Calu3 (cell line): Measurements from ENCODE around the gene HEXB. TPM values are rescaled to one million over a fixed set of nuclear protein-coding genes. Genes with fewer than 3 reads are reported as not detected.
A peak's percentile ranks its signal among the peaks of the same experiment; 100 is the strongest.

ENCODE experiments used
- BruUV-seq: library from RNA; stranded (reverse); fragments of 400-500 nt; replicated peaks from 2 replicates; lab custom pipeline; 2021; lab: Mats Ljungman, UMichigan
- CTCF ChIA-PET: fragments of 300-600 bp; sonication (Branson Sonifier 250); formaldehyde crosslinking; loops from one replicate; lab custom pipeline; 2022; ENCODE audit warnings: antibody characterized with exemption; lab: Charles Lee
- DNase-seq: peaks from one replicate; pipeline ENCODE4 v3.0.0; 2022
- H3K27ac Mint-ChIP-seq: one replicate; pipeline ENCODE4 v1.8.0; 2022; ENCODE audit warnings: mixed read lengths; ENCODE audit not compliant: unreplicated experiment
- H3K27me3 Mint-ChIP-seq: one replicate; pipeline ENCODE4 v1.8.0; 2022; ENCODE audit warnings: mixed read lengths; ENCODE audit not compliant: unreplicated experiment
- H3K36me3 Mint-ChIP-seq: one replicate; pipeline ENCODE4 v1.8.0; 2022; ENCODE audit warnings: mild to moderate bottlenecking, moderate library complexity, mixed read lengths; ENCODE audit not compliant: insufficient read depth, unreplicated experiment
- H3K4me1 Mint-ChIP-seq: one replicate; pipeline ENCODE4 v1.8.0; 2022; ENCODE audit warnings: mild to moderate bottlenecking, low read depth, mixed read lengths; ENCODE audit not compliant: unreplicated experiment
- H3K4me3 Mint-ChIP-seq: one replicate; pipeline ENCODE4 v1.8.0; 2022; ENCODE audit warnings: mild to moderate bottlenecking, low read depth, moderate library complexity, mixed read lengths; ENCODE audit not compliant: unreplicated experiment
- H3K9me3 Mint-ChIP-seq: one replicate; pipeline ENCODE4 v1.8.0; 2022; ENCODE audit warnings: low read depth, mixed read lengths; ENCODE audit not compliant: unreplicated experiment
- CTCF ChIP-seq: fragments of 200-600 bp; IDR thresholded peaks from one replicate; pipeline ENCODE4 v1.8.0; 2022; ENCODE audit warnings: antibody characterized with exemption; ENCODE audit not compliant: unreplicated experiment
- intact Hi-C: fragments of 100-400 bp; cut with micrococcal nuclease; formaldehyde crosslinking; loops from one replicate; pipeline ENCODE4 v1.10.0; 2022; ENCODE audit not compliant: unreplicated experiment
- total RNA-seq: library from RNA; stranded (reverse); gene quantifications from 2 replicates; pipeline ENCODE4 v1.2.3, GENCODE V29; 2022

Gene HEXB
- total RNA-seq, 1 experiment from 2014 or later: 212 TPM

DNA sequence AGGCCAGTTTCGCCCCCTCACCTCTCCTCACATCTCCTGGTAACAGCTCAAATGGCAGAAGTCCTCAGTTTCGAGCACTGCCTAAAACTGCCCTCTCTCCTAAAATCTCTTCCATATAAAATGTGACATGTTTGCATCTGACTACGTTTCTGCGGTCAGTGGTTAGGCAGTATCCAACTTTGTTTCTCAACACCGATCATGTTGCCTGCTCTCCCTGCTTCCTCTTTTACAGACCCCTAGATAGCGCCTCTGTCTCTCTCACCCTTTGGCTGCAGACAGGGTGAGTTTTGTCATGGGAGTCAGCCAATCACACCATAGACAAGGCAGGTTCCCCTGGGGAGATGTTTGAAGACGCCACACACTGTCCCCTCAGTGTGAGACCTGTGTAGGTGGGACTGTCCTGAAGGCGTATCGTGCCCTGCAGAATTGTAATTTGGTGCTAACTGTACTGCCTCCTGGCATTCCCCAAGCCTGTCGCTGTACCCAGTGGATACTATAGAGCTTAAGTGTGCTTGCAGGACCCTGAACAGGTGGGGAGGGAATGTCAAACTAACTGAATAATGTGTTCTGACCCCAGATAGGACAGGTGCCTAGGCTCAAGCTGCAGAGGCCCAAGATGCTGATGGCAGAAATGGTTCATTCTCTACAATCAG is 1.1 kb downstream of the HEXB start:
- intact Hi-C loops: no loop called here
- peak overlapping the region; percentile 56 for H3K27ac Mint-ChIP-seq
- H3K36me3 Mint-ChIP-seq: peaks cover 32% of the 10 kb centered on the region
- no peak for TF ChIP-seq CTCF
- CTCF ChIA-PET: interaction anchor here (0.6 to 1.3 kb wide), 4 partner anchors 31 to 319 kb away, joined by 3 to 5 read pairs (median 4); no protein-coding TSS in a partner anchor
- no TSS peak for BruUV-seq
- no peak for DNase-seq
- H3K4me1 Mint-ChIP-seq: peaks cover 24% of the 10 kb centered on the region
- H3K4me3 Mint-ChIP-seq: peak overlapping the region; percentile 79
- H3K9me3 Mint-ChIP-seq: no peaks in the 10 kb centered on the region
- H3K27me3 Mint-ChIP-seq: no peaks in the 10 kb centered on the region

GRCh38 chr5:74686962-74687751 is 2.1 kb downstream of the HEXB start:
- intact Hi-C loops: no loop called here
- no peak for DNase-seq
- no peaks in the 10 kb centered on the region for H3K27me3 Mint-ChIP-seq
- no peak for TF ChIP-seq CTCF
- H3K4me1 Mint-ChIP-seq: peaks cover 24% of the 10 kb centered on the region
- no peaks in the 10 kb centered on the region for H3K9me3 Mint-ChIP-seq
- CTCF ChIA-PET: interaction anchor here (0.6 kb wide), 1 partner anchor 45 kb away, joined by 6 read pairs; no protein-coding TSS in a partner anchor
- TSS peak; percentile 32 for BruUV-seq
- peak overlapping the region; percentile 79 for H3K4me3 Mint-ChIP-seq
- peaks cover 32% of the 10 kb centered on the region for H3K36me3 Mint-ChIP-seq
- H3K27ac Mint-ChIP-seq: no peak overlapping the region

DNA sequence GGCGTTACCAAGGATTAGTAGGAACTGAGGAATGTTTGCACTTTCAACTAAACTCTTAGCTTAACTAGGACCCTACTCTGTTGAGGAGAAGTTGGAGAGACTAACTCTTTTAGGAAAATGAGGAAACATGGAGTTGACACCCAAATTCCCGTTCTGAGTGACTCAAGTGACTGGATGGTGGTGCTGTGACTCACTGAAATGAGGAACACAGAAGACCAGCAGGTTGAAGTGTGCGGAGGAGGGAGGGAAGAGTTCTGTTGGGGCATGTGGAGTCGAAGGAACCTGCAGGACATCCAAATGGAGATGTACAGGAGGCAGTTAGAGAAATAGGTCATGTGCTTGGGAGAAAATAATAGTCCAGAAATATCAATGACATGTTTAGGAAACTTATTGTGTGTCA is 8.2 kb downstream of the HEXB start:
- TF ChIP-seq CTCF: no peak
- intact Hi-C loops: no loop called here
- CTCF ChIA-PET: no interaction called here
- Mint-ChIP-seq H3K27ac (no peak overlapping the region), H3K4me1 (no peaks in the 10 kb centered on the region), H3K9me3 (no peaks in the 10 kb centered on the region), H3K27me3 (no peaks in the 10 kb centered on the region), H3K4me3 (no peak overlapping the region), H3K36me3 (peaks cover 17% of the 10 kb centered on the region)
- BruUV-seq: no TSS peak
- no peak for DNase-seq

GRCh38 chr5:74717596-74717995 is 32.6 kb downstream of the HEXB start:
- intact Hi-C loops: no loop called here
- Mint-ChIP-seq H3K9me3 (no peaks in the 10 kb centered on the region), H3K27me3 (no peaks in the 10 kb centered on the region), H3K4me1 (no peaks in the 10 kb centered on the region), H3K4me3 (no peak overlapping the region), H3K27ac (no peak overlapping the region), H3K36me3 (peaks cover 29% of the 10 kb centered on the region)
- no TSS peak for BruUV-seq
- CTCF ChIA-PET: no interaction called here
- no peak for TF ChIP-seq CTCF
- DNase-seq: no peak
